K562 (cell line): ENCODE measurements around the gene TRAF3IP1.

Experiments used
- GATA2 ChIP-seq: sonication (generic); formaldehyde crosslinking; IDR thresholded peaks from 2 replicates; pipeline ENCODE4 v1.4.0; 2020; ENCODE audit warnings: mild to moderate bottlenecking, missing genetic modification reagents
- NR2C2 ChIP-seq, 2 experiments: fragments of 200-800 bp in 1 of 2; sonication (Bioruptor generic) in 1 of 2; sonication (generic) in 1 of 2; formaldehyde crosslinking in 1 of 2; IDR thresholded peaks; 2 replicates each; pipeline versions ENCODE4 v1.6.1 to v1.8.0; 2016 to 2022; ENCODE audit warnings: mild to moderate bottlenecking in 1 of 2, missing compliant biosample characterization in 1 of 2, missing genetic modification characterization in 1 of 2, missing genetic modification reagents in 1 of 2
- PML ChIP-seq: IDR thresholded peaks from 2 replicates; pipeline ENCODE4 v1.6.1; 2012; ENCODE audit warnings: low read length, inconsistent platforms
- POLR2A ChIP-seq: fragments of 450-650 bp; conservative IDR thresholded peaks from 2 replicates; pipeline ENCODE4 v1.6.1; 2016
- POLR3A ChIP-seq: IDR thresholded peaks from 2 replicates; pipeline ENCODE4 v1.6.1; 2011; ENCODE audit warnings: borderline replicate concordance, mild to moderate bottlenecking, moderate library complexity; ENCODE audit not compliant: insufficient read length, insufficient read depth; ENCODE audit errors: extremely low read depth
- SP1 ChIP-seq: sonication (generic); formaldehyde crosslinking; IDR thresholded peaks from 2 replicates; pipeline ENCODE4 v1.8.1; 2022; ENCODE audit warnings: mild to moderate bottlenecking, missing genetic modification reagents
- SRSF9 ChIP-seq: fragments of 200-400 bp; formaldehyde crosslinking; IDR thresholded peaks from 2 replicates; pipeline ENCODE4 v1.6.1; 2017; ENCODE audit warnings: low read depth, low read length, borderline replicate concordance
- STAG1 ChIP-seq: sonication (generic); formaldehyde crosslinking; IDR thresholded peaks from 2 replicates; pipeline ENCODE4 v1.5.0; 2020; ENCODE audit warnings: missing genetic modification reagents, borderline replicate concordance
- ZBTB7A ChIP-seq: IDR thresholded peaks from 2 replicates; pipeline ENCODE4 v1.6.1; 2011; ENCODE audit warnings: low read depth, mild to moderate bottlenecking, low read length, moderate library complexity, borderline replicate concordance; ENCODE audit not compliant: control insufficient read depth
- TF ChIP-seq, protein P1 (sequence below): IDR thresholded peaks from 2 replicates; pipeline ENCODE4 v1.6.1; 2012; ENCODE audit warnings: low read depth, low read length, improper control_type of control experiment, borderline replicate concordance
- TF ChIP-seq, protein P2 (sequence below): IDR thresholded peaks from 3 replicates; pipeline ENCODE4 v1.6.1; 2011; ENCODE audit warnings: borderline replicate concordance, mild to moderate bottlenecking, moderate library complexity; ENCODE audit not compliant: insufficient read length; ENCODE audit errors: extremely low read depth
- TF ChIP-seq, protein P3 (sequence below), 3 experiments: IDR thresholded peaks in 2 of 3; conservative IDR thresholded peaks in 1 of 3; 2 replicates each; pipeline ENCODE4 v1.5.1; 2011 to 2012; ENCODE audit warnings: low read length in 3 of 3, mild to moderate bottlenecking in 3 of 3, control low read depth in 2 of 3, improper control_type of control experiment in 1 of 3, inconsistent platforms in 1 of 3, low read depth in 1 of 3, mixed read lengths in 1 of 3, moderate library complexity in 1 of 3; ENCODE audit not compliant: insufficient read depth in 2 of 3
- TF ChIP-seq, protein P4 (sequence below): sonication (generic); formaldehyde crosslinking; IDR thresholded peaks from 2 replicates; pipeline ENCODE4 v1.8.0; 2023; ENCODE audit warnings: missing genetic modification reagents, mild to moderate bottlenecking, borderline replicate concordance
- TF ChIP-seq, protein P5 (sequence below): sonication (generic); formaldehyde crosslinking; IDR thresholded peaks from 2 replicates; pipeline ENCODE4 v1.8.0; 2022; ENCODE audit warnings: mild to moderate bottlenecking, missing genetic modification reagents, borderline replicate concordance

DNA sequence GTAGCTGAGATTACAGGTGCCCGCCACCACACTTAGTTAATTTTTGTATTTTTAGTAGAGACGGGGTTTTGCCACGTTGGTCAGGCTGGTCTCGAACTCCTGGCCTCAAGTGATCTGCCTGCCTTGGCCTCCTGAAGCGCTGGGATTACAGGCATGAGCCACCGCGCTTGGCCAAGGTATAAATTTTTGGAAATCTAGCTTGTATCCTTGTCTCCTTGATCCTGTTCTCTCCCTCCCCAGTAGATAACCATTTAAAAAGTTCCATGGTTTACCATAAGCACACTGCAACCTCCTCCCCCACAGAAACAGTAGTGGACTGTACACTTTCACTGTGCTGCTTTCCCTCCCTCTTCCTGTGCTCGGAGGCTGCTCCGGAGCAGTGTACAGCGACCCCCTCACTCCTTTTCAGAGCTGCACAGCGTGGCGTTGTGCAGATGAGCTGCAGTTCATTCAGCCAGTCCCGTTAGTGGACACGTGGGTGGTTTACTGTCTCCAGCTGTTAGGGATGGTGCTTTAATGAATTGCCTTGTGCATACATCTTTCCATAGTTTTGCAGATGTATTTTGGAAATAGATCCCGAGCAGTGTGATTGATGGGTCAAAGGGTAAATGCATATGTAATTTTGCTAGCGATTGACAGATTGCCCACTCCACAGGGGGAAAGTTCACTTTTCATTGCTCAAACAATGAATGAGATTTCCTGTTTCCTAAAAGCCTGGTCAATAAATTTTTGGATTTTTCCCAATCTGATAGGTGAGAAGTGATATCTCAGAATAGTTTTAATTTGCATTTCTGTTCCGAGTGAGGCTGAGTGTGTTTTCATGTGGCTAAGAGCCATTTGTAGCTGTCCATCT lies 121.2 kb downstream of the TRAF3IP1 start:
- TF ChIP-seq ZBTB7A (no peak), GATA2 (CRISPR knock-in tag) (no peak), POLR3A (no peak), NR2C2 (CRISPR knock-in tag; IDR thresholded peaks at IDR 0.05) (no peak), NR2C2 (tag; IDR thresholded peaks at IDR 0.05) (no peak), POLR2A (no peak), PML (no peak), SP1 (CRISPR knock-in tag) (no peak), SRSF9 (no peak), STAG1 (no peak)
- TF ChIP-seq, protein P1, sequence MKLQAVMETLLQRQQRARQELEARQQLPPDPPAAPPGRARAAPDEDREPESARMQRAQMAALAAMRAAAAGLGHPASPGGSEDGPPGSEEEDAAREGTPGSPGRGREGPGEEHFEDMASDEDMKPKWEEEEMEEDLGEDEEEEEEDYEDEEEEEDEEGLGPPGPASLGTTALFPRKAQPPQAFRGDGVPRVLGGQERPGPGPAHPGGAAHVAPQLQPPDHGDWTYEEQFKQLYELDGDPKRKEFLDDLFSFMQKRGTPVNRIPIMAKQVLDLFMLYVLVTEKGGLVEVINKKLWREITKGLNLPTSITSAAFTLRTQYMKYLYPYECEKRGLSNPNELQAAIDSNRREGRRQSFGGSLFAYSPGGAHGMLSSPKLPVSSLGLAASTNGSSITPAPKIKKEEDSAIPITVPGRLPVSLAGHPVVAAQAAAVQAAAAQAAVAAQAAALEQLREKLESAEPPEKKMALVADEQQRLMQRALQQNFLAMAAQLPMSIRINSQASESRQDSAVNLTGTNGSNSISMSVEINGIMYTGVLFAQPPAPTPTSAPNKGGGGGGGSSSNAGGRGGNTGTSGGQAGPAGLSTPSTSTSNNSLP: no peak
- TF ChIP-seq, protein P2, sequence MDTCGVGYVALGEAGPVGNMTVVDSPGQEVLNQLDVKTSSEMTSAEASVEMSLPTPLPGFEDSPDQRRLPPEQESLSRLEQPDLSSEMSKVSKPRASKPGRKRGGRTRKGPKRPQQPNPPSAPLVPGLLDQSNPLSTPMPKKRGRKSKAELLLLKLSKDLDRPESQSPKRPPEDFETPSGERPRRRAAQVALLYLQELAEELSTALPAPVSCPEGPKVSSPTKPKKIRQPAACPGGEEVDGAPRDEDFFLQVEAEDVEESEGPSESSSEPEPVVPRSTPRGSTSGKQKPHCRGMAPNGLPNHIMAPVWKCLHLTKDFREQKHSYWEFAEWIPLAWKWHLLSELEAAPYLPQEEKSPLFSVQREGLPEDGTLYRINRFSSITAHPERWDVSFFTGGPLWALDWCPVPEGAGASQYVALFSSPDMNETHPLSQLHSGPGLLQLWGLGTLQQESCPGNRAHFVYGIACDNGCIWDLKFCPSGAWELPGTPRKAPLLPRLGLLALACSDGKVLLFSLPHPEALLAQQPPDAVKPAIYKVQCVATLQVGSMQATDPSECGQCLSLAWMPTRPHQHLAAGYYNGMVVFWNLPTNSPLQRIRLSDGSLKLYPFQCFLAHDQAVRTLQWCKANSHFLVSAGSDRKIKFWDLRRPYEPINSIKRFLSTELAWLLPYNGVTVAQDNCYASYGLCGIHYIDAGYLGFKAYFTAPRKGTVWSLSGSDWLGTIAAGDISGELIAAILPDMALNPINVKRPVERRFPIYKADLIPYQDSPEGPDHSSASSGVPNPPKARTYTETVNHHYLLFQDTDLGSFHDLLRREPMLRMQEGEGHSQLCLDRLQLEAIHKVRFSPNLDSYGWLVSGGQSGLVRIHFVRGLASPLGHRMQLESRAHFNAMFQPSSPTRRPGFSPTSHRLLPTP: no peak
- TF ChIP-seq, protein P3, sequence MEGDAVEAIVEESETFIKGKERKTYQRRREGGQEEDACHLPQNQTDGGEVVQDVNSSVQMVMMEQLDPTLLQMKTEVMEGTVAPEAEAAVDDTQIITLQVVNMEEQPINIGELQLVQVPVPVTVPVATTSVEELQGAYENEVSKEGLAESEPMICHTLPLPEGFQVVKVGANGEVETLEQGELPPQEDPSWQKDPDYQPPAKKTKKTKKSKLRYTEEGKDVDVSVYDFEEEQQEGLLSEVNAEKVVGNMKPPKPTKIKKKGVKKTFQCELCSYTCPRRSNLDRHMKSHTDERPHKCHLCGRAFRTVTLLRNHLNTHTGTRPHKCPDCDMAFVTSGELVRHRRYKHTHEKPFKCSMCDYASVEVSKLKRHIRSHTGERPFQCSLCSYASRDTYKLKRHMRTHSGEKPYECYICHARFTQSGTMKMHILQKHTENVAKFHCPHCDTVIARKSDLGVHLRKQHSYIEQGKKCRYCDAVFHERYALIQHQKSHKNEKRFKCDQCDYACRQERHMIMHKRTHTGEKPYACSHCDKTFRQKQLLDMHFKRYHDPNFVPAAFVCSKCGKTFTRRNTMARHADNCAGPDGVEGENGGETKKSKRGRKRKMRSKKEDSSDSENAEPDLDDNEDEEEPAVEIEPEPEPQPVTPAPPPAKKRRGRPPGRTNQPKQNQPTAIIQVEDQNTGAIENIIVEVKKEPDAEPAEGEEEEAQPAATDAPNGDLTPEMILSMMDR (IDR thresholded peaks at IDR 0.05 in 2 of 3, conservative IDR thresholded peaks at IDR 0.05 in 1 of 3; ENCODE audit: insufficient read depth in 2 of 3, low read depth in 1 of 3, low read length in 3 of 3): no peak
- TF ChIP-seq, protein P4, sequence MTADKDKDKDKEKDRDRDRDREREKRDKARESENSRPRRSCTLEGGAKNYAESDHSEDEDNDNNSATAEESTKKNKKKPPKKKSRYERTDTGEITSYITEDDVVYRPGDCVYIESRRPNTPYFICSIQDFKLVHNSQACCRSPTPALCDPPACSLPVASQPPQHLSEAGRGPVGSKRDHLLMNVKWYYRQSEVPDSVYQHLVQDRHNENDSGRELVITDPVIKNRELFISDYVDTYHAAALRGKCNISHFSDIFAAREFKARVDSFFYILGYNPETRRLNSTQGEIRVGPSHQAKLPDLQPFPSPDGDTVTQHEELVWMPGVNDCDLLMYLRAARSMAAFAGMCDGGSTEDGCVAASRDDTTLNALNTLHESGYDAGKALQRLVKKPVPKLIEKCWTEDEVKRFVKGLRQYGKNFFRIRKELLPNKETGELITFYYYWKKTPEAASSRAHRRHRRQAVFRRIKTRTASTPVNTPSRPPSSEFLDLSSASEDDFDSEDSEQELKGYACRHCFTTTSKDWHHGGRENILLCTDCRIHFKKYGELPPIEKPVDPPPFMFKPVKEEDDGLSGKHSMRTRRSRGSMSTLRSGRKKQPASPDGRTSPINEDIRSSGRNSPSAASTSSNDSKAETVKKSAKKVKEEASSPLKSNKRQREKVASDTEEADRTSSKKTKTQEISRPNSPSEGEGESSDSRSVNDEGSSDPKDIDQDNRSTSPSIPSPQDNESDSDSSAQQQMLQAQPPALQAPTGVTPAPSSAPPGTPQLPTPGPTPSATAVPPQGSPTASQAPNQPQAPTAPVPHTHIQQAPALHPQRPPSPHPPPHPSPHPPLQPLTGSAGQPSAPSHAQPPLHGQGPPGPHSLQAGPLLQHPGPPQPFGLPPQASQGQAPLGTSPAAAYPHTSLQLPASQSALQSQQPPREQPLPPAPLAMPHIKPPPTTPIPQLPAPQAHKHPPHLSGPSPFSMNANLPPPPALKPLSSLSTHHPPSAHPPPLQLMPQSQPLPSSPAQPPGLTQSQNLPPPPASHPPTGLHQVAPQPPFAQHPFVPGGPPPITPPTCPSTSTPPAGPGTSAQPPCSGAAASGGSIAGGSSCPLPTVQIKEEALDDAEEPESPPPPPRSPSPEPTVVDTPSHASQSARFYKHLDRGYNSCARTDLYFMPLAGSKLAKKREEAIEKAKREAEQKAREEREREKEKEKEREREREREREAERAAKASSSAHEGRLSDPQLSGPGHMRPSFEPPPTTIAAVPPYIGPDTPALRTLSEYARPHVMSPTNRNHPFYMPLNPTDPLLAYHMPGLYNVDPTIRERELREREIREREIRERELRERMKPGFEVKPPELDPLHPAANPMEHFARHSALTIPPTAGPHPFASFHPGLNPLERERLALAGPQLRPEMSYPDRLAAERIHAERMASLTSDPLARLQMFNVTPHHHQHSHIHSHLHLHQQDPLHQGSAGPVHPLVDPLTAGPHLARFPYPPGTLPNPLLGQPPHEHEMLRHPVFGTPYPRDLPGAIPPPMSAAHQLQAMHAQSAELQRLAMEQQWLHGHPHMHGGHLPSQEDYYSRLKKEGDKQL (CRISPR knock-in tag): no peak
- TF ChIP-seq, protein P5, sequence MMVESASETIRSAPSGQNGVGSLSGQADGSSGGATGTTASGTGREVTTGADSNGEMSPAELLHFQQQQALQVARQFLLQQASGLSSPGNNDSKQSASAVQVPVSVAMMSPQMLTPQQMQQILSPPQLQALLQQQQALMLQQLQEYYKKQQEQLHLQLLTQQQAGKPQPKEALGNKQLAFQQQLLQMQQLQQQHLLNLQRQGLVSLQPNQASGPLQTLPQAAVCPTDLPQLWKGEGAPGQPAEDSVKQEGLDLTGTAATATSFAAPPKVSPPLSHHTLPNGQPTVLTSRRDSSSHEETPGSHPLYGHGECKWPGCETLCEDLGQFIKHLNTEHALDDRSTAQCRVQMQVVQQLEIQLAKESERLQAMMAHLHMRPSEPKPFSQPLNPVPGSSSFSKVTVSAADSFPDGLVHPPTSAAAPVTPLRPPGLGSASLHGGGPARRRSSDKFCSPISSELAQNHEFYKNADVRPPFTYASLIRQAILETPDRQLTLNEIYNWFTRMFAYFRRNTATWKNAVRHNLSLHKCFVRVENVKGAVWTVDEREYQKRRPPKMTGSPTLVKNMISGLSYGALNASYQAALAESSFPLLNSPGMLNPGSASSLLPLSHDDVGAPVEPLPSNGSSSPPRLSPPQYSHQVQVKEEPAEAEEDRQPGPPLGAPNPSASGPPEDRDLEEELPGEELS (CRISPR knock-in tag): no peak
